OCI-LY7 (cell line): ENCODE results near the gene IPO4. TPM values are rescaled to one million over a fixed set of nuclear protein-coding genes. Genes with fewer than 3 reads are reported as not detected.

Experiments used
- BruUV-seq: library from RNA; stranded (reverse); fragments of 400-500 nt; replicated peaks from 2 replicates; lab custom pipeline; 2021; lab: Mats Ljungman, UMichigan
- CTCF ChIA-PET: fragments of 300-600 bp; sonication (Branson Sonifier 250); formaldehyde crosslinking; loops from one replicate; lab custom pipeline; 2022; ENCODE audit warnings: antibody characterized with exemption; ENCODE audit not compliant: unreplicated experiment; lab: Charles Lee
- POLR2A ChIA-PET: fragments of 300-600 bp; sonication (Branson Sonifier 250); formaldehyde crosslinking; loops from one replicate; lab custom pipeline; 2022; ENCODE audit warnings: antibody characterized with exemption; lab: Charles Lee
- DNase-seq: peaks from one replicate; pipeline ENCODE4 v3.0.0-alpha.2; 2015; ENCODE audit warnings: low spot score
- H2AFZ ChIP-seq: fragments of 200-600 bp; sonication (generic), shearing (Covaris generic); 2 replicates; pipeline ENCODE4 v1.6.1; 2014; ENCODE audit warnings: mild to moderate bottlenecking, antibody characterized with exemption, low read length, moderate library complexity
- H3K27ac ChIP-seq: fragments of 200-600 bp; sonication (generic); 2 replicates; pipeline ENCODE4 v1.5.1; 2014; ENCODE audit warnings: mixed run types, low read depth, mild to moderate bottlenecking, moderate library complexity, low read length, inconsistent platforms; ENCODE audit not compliant: poor library complexity, severe bottlenecking
- H3K36me3 ChIP-seq: fragments of 200-600 bp; sonication (generic); 2 replicates; pipeline ENCODE4 v1.6.1; 2014; ENCODE audit warnings: mild to moderate bottlenecking, antibody characterized with exemption, low read length, moderate library complexity, mixed read lengths; ENCODE audit not compliant: insufficient read depth
- H3K4me1 ChIP-seq: fragments of 200-600 bp; sonication (generic); 2 replicates; pipeline ENCODE4 v1.5.1; 2014; ENCODE audit warnings: mild to moderate bottlenecking, low read length; ENCODE audit not compliant: insufficient read depth, poor library complexity, severe bottlenecking
- H3K4me2 ChIP-seq: fragments of 200-600 bp; sonication (generic); 2 replicates; pipeline ENCODE4 v1.6.1; 2014; ENCODE audit warnings: mild to moderate bottlenecking, low read length
- H3K4me3 ChIP-seq: fragments of 200-600 bp; sonication (generic); 2 replicates; pipeline ENCODE4 v1.5.1; 2014; ENCODE audit warnings: mild to moderate bottlenecking, low read depth, low read length; ENCODE audit not compliant: poor library complexity, severe bottlenecking
- H3K79me2 ChIP-seq: fragments of 200-600 bp; sonication (generic); 2 replicates; pipeline ENCODE4 v1.6.1; 2016; ENCODE audit warnings: low read depth, mild to moderate bottlenecking, low read length, moderate library complexity, mixed read lengths; ENCODE audit not compliant: insufficient read depth
- H3K9me2 ChIP-seq: fragments of 200-600 bp; sonication (generic); 2 replicates; pipeline ENCODE4 v1.6.1; 2016; ENCODE audit warnings: mild to moderate bottlenecking, low read length, mixed read lengths; ENCODE audit not compliant: insufficient read depth
- H3K9me3 ChIP-seq: fragments of 200-600 bp; sonication (generic); 2 replicates; pipeline ENCODE4 v1.6.1; 2014; ENCODE audit warnings: mild to moderate bottlenecking, mixed run types, low read length, mixed read lengths
- H4K20me1 ChIP-seq: fragments of 200-600 bp; sonication (generic); 2 replicates; pipeline ENCODE4 v1.6.1; 2014; ENCODE audit warnings: mild to moderate bottlenecking, antibody characterized with exemption, low read length, moderate library complexity, mixed read lengths; ENCODE audit not compliant: insufficient read depth
- EZH2phosphoT487 ChIP-seq: fragments of 200-600 bp; sonication (generic); IDR thresholded peaks from 2 replicates; pipeline ENCODE4 v1.6.1; 2018; ENCODE audit warnings: low read depth, borderline replicate concordance, mild to moderate bottlenecking, mixed run types, antibody characterized with exemption, low read length, moderate library complexity, mixed read lengths
- intact Hi-C: fragments of 100-400 bp; cut with micrococcal nuclease; formaldehyde crosslinking; loops from one replicate; pipeline ENCODE4 v1.10.0; 2022; ENCODE audit not compliant: unreplicated experiment
- total RNA-seq, 2 experiments: library from RNA; depleted of rRNA in 1 of 2; stranded (reverse); fragments of >200 nt in 1 of 2; shearing (Covaris generic) in 1 of 2; gene quantifications; 2 replicates each; pipeline ENCODE4 v1.2.3, GENCODE V29; 2014 to 2022
- TF ChIP-seq, protein P1 (sequence below): fragments of 200-600 bp; sonication (generic); conservative IDR thresholded peaks from 2 replicates; pipeline ENCODE4 v1.5.1; 2014; ENCODE audit warnings: mild to moderate bottlenecking, antibody characterized with exemption, low read length, moderate library complexity, mixed read lengths

The IPO4 gene
- total RNA-seq, 2 experiments from 2014 or later: 53.1 to 59.2 TPM

DNA sequence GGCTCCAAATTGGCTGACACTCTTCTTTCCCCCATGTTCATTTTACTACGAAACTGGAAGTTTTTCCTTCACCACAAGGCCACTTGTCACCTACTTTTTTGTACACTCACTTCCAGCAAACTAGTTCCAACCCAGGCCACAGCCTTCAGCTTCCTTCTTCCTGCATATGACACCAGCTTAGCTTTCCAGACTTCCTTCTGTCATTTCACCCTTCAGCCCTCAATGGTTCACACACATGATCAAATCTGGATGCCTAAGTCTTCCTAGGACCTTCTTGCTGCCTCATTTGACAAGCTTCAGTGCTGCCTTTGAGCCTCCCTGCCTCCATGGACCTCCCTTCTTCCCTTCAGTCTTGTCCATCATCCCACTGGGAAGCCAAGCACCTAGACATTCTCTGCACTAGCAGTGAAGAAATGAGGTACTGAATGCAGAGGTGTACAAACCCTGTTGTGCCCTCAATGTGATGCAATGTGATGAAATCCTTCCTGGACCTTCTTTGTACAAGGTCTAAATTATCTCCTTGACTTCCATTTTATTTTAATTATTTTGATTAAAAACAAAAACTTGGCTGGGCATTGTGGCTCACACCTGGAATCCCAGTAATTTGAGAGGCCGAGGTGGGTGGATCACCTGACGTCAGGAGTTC, 21.0 kb downstream of the IPO4 start:
- DNase-seq: no peak
- H3K4me1 ChIP-seq: no peaks in the 10 kb centered on the region
- no peaks in the 10 kb centered on the region for H3K9me3 ChIP-seq
- no peak overlapping the region for H3K4me2 ChIP-seq
- peaks cover 36% of the 10 kb centered on the region for H3K36me3 ChIP-seq
- TF ChIP-seq, protein P1, sequence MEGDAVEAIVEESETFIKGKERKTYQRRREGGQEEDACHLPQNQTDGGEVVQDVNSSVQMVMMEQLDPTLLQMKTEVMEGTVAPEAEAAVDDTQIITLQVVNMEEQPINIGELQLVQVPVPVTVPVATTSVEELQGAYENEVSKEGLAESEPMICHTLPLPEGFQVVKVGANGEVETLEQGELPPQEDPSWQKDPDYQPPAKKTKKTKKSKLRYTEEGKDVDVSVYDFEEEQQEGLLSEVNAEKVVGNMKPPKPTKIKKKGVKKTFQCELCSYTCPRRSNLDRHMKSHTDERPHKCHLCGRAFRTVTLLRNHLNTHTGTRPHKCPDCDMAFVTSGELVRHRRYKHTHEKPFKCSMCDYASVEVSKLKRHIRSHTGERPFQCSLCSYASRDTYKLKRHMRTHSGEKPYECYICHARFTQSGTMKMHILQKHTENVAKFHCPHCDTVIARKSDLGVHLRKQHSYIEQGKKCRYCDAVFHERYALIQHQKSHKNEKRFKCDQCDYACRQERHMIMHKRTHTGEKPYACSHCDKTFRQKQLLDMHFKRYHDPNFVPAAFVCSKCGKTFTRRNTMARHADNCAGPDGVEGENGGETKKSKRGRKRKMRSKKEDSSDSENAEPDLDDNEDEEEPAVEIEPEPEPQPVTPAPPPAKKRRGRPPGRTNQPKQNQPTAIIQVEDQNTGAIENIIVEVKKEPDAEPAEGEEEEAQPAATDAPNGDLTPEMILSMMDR: no peak
- no peak for TF ChIP-seq EZH2phosphoT487
- H3K27ac ChIP-seq: no peak overlapping the region
- ChIA-PET POLR2A (interaction anchor here (0.7 to 0.8 kb wide), 2 partner anchors 10 to 1238 kb away, joined by 3 to 4 read pairs; partner anchors contain the start of gene PRMT5), CTCF (no interaction called here)
- no TSS peak for BruUV-seq
- no peak overlapping the region for H3K4me3 ChIP-seq
- no peaks in the 10 kb centered on the region for H3K79me2 ChIP-seq
- H3K9me2 ChIP-seq: no peaks in the 10 kb centered on the region
- H4K20me1 ChIP-seq: no peaks in the 10 kb centered on the region
- intact Hi-C loops: no loop called here
- no peak overlapping the region for H2AFZ ChIP-seq

DNA sequence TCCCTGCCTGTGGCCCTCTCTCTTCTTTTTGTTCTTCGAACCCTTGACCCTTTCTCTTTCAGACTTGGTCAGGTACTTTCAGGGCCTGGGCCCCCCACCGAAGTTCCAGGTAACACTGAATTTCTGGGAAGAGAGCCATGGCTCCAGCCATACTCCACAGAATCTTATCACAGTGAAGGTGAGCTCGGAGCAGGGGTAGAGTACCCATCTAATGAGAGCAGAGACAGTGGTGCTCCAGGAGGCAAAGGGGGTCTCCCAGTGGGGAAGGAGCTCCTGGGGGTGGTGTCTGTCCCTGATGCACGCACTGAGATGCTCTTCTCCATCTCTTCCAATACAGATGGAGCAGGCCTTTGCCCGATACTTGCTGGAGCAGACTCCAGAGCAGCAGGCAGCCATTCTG, 22.8 kb downstream of the IPO4 start:
- DNase-seq: no peak
- Histone ChIP-seq H3K9me2 (no peaks in the 10 kb centered on the region), H2AFZ (no peak overlapping the region), H3K4me1 (peaks cover 11% of the 10 kb centered on the region), H3K36me3 (peaks cover 37% of the 10 kb centered on the region), H3K9me3 (no peaks in the 10 kb centered on the region), H4K20me1 (no peaks in the 10 kb centered on the region), H3K27ac (no peak overlapping the region), H3K4me2 (no peak overlapping the region), H3K4me3 (no peak overlapping the region), H3K79me2 (peaks cover 7% of the 10 kb centered on the region; the same call in 1 of the 2 replicates)
- POLR2A ChIA-PET: no interaction called here
- intact Hi-C loops: no loop called here
- TF ChIP-seq, protein P1: no peak
- no peak for TF ChIP-seq EZH2phosphoT487
- CTCF ChIA-PET: no interaction called here
- BruUV-seq: no TSS peak

DNA sequence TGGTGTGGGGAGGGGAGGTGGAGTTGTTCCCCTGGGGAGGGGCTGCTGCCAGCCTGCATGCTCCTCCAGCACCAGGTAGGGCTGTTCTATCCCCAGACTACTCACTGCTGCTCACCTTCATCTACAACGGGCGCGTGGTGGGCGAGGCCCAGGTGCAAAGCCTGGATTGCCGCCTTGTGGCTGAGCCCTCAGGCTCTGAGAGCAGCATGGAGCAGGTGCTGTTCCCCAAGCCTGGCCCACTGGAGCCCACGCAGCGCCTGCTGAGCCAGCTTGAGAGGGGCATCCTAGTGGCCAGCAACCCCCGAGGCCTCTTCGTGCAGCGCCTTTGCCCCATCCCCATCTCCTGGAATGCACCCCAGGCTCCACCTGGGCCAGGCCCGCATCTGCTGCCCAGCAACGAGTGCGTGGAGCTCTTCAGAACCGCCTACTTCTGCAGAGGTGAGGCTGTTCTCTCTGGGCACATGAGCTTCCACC, 24.1 kb downstream of the IPO4 start:
- H3K9me2 ChIP-seq: no peaks in the 10 kb centered on the region
- H3K79me2 ChIP-seq: peaks cover 7% of the 10 kb centered on the region; the same call in 1 of the 2 replicates
- no peak overlapping the region for H2AFZ ChIP-seq
- H3K4me2 ChIP-seq: no peak overlapping the region
- peaks cover 16% of the 10 kb centered on the region for H3K4me1 ChIP-seq
- no peak overlapping the region for H3K27ac ChIP-seq
- CTCF ChIA-PET: no interaction called here
- H3K4me3 ChIP-seq: no peak overlapping the region
- POLR2A ChIA-PET: no interaction called here
- TF ChIP-seq, protein P1: no peak
- no peak for TF ChIP-seq EZH2phosphoT487
- BruUV-seq: no TSS peak
- H3K36me3 ChIP-seq: peaks cover 49% of the 10 kb centered on the region
- no peaks in the 10 kb centered on the region for H3K9me3 ChIP-seq
- DNase-seq: no peak
- intact Hi-C loops: no loop called here
- no peaks in the 10 kb centered on the region for H4K20me1 ChIP-seq
